CD14-positive monocyte (primary cell): ENCODE data around the gene LPCAT1. TPM values are rescaled to one million over a fixed set of nuclear protein-coding genes. Genes with fewer than 3 reads are reported as not detected.

Source experiments
- DNase-seq, 3 donors: peaks; one replicate each; pipeline ENCODE4 v3.0.0-alpha.2; 2011 to 2022
- H2AFZ ChIP-seq: 2 replicates; pipeline ENCODE4 v1.6.0; 2012; ENCODE audit warnings: mild to moderate bottlenecking, low read depth, low read length, inconsistent platforms; ENCODE audit not compliant: insufficient read depth, poor library complexity, severe bottlenecking
- H3K27ac ChIP-seq, 2 donors: 1 replicate in 1 of 2; 2 replicates in 1 of 2; pipeline ENCODE4 v1.5.1; 2012 to 2013; ENCODE audit warnings: low read length in 2 of 2, control low read depth in 1 of 2, inconsistent platforms in 1 of 2, low read depth in 1 of 2, mild to moderate bottlenecking in 1 of 2
- H3K27me3 ChIP-seq, 2 donors: one replicate each; pipeline versions ENCODE4 v1.6.0 to v1.6.1; 2011 to 2013; ENCODE audit warnings: low read length in 2 of 2; ENCODE audit not compliant: control insufficient read depth in 2 of 2, insufficient read depth in 2 of 2
- H3K36me3 ChIP-seq, 2 donors: replicated peaks in 1 of 2; 1 replicate in 1 of 2; 2 replicates in 1 of 2; pipeline versions ENCODE4 v1.5.1 to v1.6.1; 2012 to 2013; ENCODE audit warnings: low read length in 2 of 2, control low read depth in 1 of 2, inconsistent platforms in 1 of 2, mild to moderate bottlenecking in 1 of 2; ENCODE audit not compliant: insufficient read depth in 2 of 2, control insufficient read depth in 1 of 2
- H3K4me1 ChIP-seq, 2 donors: 1 replicate in 1 of 2; 2 replicates in 1 of 2; pipeline versions ENCODE4 v1.5.1 to v1.6.1; 2012 to 2013; ENCODE audit warnings: low read length in 2 of 2, control low read depth in 1 of 2, inconsistent platforms in 1 of 2, mild to moderate bottlenecking in 1 of 2, moderate library complexity in 1 of 2; ENCODE audit not compliant: insufficient read depth in 2 of 2, control insufficient read depth in 1 of 2
- H3K4me2 ChIP-seq: replicated peaks from 2 replicates; pipeline ENCODE3; 2012; ENCODE audit warnings: low read length, moderate library complexity, mild to moderate bottlenecking; ENCODE audit not compliant: poor library complexity, severe bottlenecking; ENCODE audit errors: extremely low read depth
- H3K4me3 ChIP-seq, 3 experiments: fragments of 200-600 bp in 1 of 3; sonication (generic) in 1 of 3; replicated peaks in 1 of 3; 1 replicate in 2 of 3; 2 replicates in 1 of 3; pipeline ENCODE4 v1.5.1; 2011 to 2013; ENCODE audit warnings: low read length in 3 of 3, mild to moderate bottlenecking in 3 of 3, control low read depth in 2 of 3, low read depth in 2 of 3, inconsistent platforms in 1 of 3, moderate library complexity in 1 of 3
- H3K79me2 ChIP-seq: 2 replicates; pipeline ENCODE4 v1.6.0; 2012; ENCODE audit warnings: mild to moderate bottlenecking, control low read depth, inconsistent platforms, low read length, moderate library complexity; ENCODE audit not compliant: insufficient read depth
- H3K9ac ChIP-seq: 2 replicates; pipeline ENCODE4 v1.6.0; 2017; ENCODE audit warnings: low read length, mild to moderate bottlenecking; ENCODE audit not compliant: insufficient read depth, poor library complexity, severe bottlenecking
- H3K9me3 ChIP-seq, 2 donors: replicated peaks in 1 of 2; 1 replicate in 1 of 2; 2 replicates in 1 of 2; pipeline versions ENCODE4 v1.5.1 to v1.6.1; 2012 to 2013; ENCODE audit warnings: low read length in 2 of 2, control low read depth in 1 of 2; ENCODE audit not compliant: control insufficient read depth in 1 of 2, insufficient read depth in 1 of 2
- H4K20me1 ChIP-seq: 2 replicates; pipeline ENCODE4 v1.6.0; 2012; ENCODE audit warnings: mild to moderate bottlenecking, low read length, control low read depth, moderate library complexity; ENCODE audit not compliant: insufficient read depth
- H3K27ac Mint-ChIP-seq, 7 donors: one replicate each; pipeline ENCODE4 v1.8.0; 2020; ENCODE audit warnings: mild to moderate bottlenecking in 7 of 7, mixed read lengths in 7 of 7, moderate library complexity in 6 of 7, inconsistent platforms in 2 of 7
- H3K27me3 Mint-ChIP-seq, 3 donors: one replicate each; pipeline ENCODE4 v1.8.0; 2021 to 2022; ENCODE audit warnings: low read depth in 3 of 3, mild to moderate bottlenecking in 3 of 3, mixed read lengths in 3 of 3, moderate library complexity in 3 of 3, inconsistent platforms in 1 of 3
- H3K36me3 Mint-ChIP-seq, 2 donors: one replicate each; pipeline ENCODE4 v1.8.0; 2020; ENCODE audit warnings: mixed read lengths in 2 of 2, inconsistent platforms in 1 of 2, mild to moderate bottlenecking in 1 of 2
- H3K4me1 Mint-ChIP-seq: one replicate; pipeline ENCODE4 v1.8.0; 2020; ENCODE audit warnings: mild to moderate bottlenecking, mixed read lengths
- H3K4me3 Mint-ChIP-seq, 2 donors: one replicate each; pipeline ENCODE4 v1.8.0; 2020; ENCODE audit warnings: mild to moderate bottlenecking in 2 of 2, mixed read lengths in 2 of 2, moderate library complexity in 1 of 2
- H3K9me3 Mint-ChIP-seq, 7 donors: one replicate each; pipeline ENCODE4 v1.8.0; 2020 to 2022; ENCODE audit warnings: mixed read lengths in 7 of 7, mild to moderate bottlenecking in 6 of 7, moderate library complexity in 6 of 7, inconsistent platforms in 2 of 7
- WGBS: methylation state at CpG from one replicate; pipeline ENCODE4 v1.1.5; 2013; ENCODE audit warnings: missing lambda C conversion rate; ENCODE audit not compliant: insufficient coverage; 5-methylcytosine and 5-hydroxymethylcytosine counted together
- intact Hi-C, 2 donors: fragments of 100-400 bp; cut with micrococcal nuclease; formaldehyde crosslinking; loops; one replicate each; pipeline versions ENCODE4 v1.15.0 to v1.15.1; 2023
- polyA plus RNA-seq, 3 donors: library from polyadenylated mRNA; depleted of rRNA in 1 of 3; unstranded in 2 of 3; stranded (reverse) in 1 of 3; fragments of 300-500 nt in 2 of 3; fragments of >200 nt in 1 of 3; fragmentation: Illumina TruSeq in 2 of 3; gene quantifications; 1 replicate in 2 of 3; 2 replicates in 1 of 3; pipeline ENCODE4 v1.2.3, GENCODE V29; 2012 to 2021
- TF ChIP-seq, protein P1 (sequence below): fragments of 200-600 bp; IDR thresholded peaks from one replicate; pipeline ENCODE4 v1.8.0; 2022; ENCODE audit warnings: antibody characterized with exemption, mild to moderate bottlenecking

LPCAT1 gene
- polyA plus RNA-seq, 3 donors = 34.1 to 53.9 (median 34.8) TPM

GRCh38 chr5:1415059-1415425 is 108.7 kb downstream of the LPCAT1 start:
- H3K4me2 ChIP-seq = no peak overlapping the region
- no peak overlapping the region for H3K4me3 Mint-ChIP-seq
- H3K4me1 Mint-ChIP-seq = no peaks in the 10 kb centered on the region
- no peaks in the 10 kb centered on the region for H3K27me3 ChIP-seq
- no peaks in the 10 kb centered on the region for H3K36me3 ChIP-seq
- intact Hi-C loops = no loop called here
- no peaks in the 10 kb centered on the region for H3K79me2 ChIP-seq
- H3K27me3 Mint-ChIP-seq = peaks cover 2 to 13% (median 5%) of the 10 kb centered on the region in 3 donors
- no peaks in the 10 kb centered on the region for H3K4me1 ChIP-seq
- H4K20me1 ChIP-seq = no peaks in the 10 kb centered on the region
- peaks cover 0 to 4% (median 2%) of the 10 kb centered on the region in 7 donors for H3K9me3 Mint-ChIP-seq
- H3K9me3 ChIP-seq = no peaks in the 10 kb centered on the region
- no peak overlapping the region for H3K4me3 ChIP-seq
- H3K36me3 Mint-ChIP-seq = no peaks in the 10 kb centered on the region
- peak overlapping the region in 1 of 7 donors; percentile 6 for H3K27ac Mint-ChIP-seq
- whole genome bisulfite sequencing = 84% methylated on average over 13 of the region's 13 CpGs
- no peak for DNase-seq
- H3K9ac ChIP-seq = no peak overlapping the region
- H3K27ac ChIP-seq = no peak overlapping the region
- H2AFZ ChIP-seq = no peak overlapping the region
- TF ChIP-seq, protein P1, sequence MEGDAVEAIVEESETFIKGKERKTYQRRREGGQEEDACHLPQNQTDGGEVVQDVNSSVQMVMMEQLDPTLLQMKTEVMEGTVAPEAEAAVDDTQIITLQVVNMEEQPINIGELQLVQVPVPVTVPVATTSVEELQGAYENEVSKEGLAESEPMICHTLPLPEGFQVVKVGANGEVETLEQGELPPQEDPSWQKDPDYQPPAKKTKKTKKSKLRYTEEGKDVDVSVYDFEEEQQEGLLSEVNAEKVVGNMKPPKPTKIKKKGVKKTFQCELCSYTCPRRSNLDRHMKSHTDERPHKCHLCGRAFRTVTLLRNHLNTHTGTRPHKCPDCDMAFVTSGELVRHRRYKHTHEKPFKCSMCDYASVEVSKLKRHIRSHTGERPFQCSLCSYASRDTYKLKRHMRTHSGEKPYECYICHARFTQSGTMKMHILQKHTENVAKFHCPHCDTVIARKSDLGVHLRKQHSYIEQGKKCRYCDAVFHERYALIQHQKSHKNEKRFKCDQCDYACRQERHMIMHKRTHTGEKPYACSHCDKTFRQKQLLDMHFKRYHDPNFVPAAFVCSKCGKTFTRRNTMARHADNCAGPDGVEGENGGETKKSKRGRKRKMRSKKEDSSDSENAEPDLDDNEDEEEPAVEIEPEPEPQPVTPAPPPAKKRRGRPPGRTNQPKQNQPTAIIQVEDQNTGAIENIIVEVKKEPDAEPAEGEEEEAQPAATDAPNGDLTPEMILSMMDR = no peak

DNA sequence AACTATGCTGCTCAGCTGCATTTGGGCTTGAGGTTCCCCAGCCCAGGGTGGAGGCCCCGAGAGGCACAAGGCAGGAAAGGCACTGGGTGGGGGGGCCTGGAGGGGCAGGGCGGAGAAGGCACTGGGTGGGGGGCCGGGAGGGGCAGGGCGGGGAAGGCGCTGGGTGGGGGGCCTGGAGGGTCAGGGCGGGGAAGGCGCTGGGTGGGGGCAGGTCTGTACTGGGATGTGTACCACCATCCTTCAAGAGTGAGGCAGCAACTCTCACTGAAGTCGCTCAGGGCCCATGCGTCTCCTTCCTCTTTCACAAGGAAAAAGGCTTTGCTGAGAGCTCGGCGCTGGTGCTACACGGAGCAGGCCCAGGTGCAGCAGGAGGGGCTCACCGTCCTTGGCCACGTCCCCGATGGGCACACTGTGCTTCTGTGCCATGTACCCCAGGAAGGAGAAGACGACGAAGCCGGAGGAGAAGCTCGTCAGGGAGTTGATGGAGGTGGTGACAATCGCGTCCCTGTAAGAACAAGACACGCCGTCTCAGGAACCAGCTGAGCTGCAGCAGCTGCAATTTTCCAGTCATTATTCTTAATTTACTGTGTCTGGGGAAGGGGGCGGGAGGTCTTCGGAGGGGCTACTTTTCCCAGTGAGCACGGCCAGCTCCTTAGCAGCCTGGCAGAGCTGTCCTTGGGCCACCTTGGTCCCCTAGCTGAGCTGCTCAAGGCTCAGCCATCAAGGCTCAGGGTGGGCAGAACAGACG is 109.3 kb downstream of the LPCAT1 start:
- H3K9me3 ChIP-seq = no peaks in the 10 kb centered on the region
- H3K4me3 ChIP-seq = no peak overlapping the region
- H3K36me3 Mint-ChIP-seq = no peaks in the 10 kb centered on the region
- no peaks in the 10 kb centered on the region for H3K36me3 ChIP-seq
- H3K27ac ChIP-seq = no peak overlapping the region
- no peak overlapping the region for H3K4me2 ChIP-seq
- H2AFZ ChIP-seq = no peak overlapping the region
- 75% methylated on average over 20 of the region's 27 CpGs for WGBS
- H3K27me3 Mint-ChIP-seq = peaks cover 2 to 16% (median 5%) of the 10 kb centered on the region in 3 donors
- H3K27me3 ChIP-seq = no peaks in the 10 kb centered on the region
- H3K79me2 ChIP-seq = no peaks in the 10 kb centered on the region
- no peak overlapping the region for H3K9ac ChIP-seq
- no peak for DNase-seq
- H3K4me1 Mint-ChIP-seq = no peaks in the 10 kb centered on the region
- no peak overlapping the region for H3K4me3 Mint-ChIP-seq
- H3K9me3 Mint-ChIP-seq = peaks cover 0 to 4% (median 2%) of the 10 kb centered on the region in 7 donors
- TF ChIP-seq, protein P1 = no peak
- no peaks in the 10 kb centered on the region for H3K4me1 ChIP-seq
- H3K27ac Mint-ChIP-seq = peak overlapping the region in 2 of 7 donors; percentile 6 to 60
- intact Hi-C loops = no loop called here
- no peaks in the 10 kb centered on the region for H4K20me1 ChIP-seq
